Ishikawa (cell line): ENCODE data around the gene CACNA2D2.

ENCODE experiments used
- CEBPB ChIP-seq: IDR thresholded peaks from 2 replicates; pipeline ENCODE4 v1.6.1; 2012
- CREB1 ChIP-seq: IDR thresholded peaks from 2 replicates; pipeline ENCODE4 v1.6.1; 2012; ENCODE audit warnings: low read depth
- EGR1 ChIP-seq: IDR thresholded peaks from 2 replicates; pipeline ENCODE4 v1.6.1; 2012
- EP300 ChIP-seq: IDR thresholded peaks from 2 replicates; pipeline ENCODE4 v1.6.1; 2012; ENCODE audit warnings: borderline replicate concordance
- FOXM1 ChIP-seq: IDR thresholded peaks from 2 replicates; pipeline ENCODE4 v1.6.1; 2012; ENCODE audit warnings: low read depth, borderline replicate concordance
- MAX ChIP-seq: IDR thresholded peaks from 2 replicates; pipeline ENCODE4 v1.6.1; 2012
- NFIC ChIP-seq: IDR thresholded peaks from 2 replicates; pipeline ENCODE4 v1.6.1; 2012
- RAD21 ChIP-seq: IDR thresholded peaks from 2 replicates; pipeline ENCODE4 v1.6.1; 2012; ENCODE audit warnings: low read depth
- REST ChIP-seq: IDR thresholded peaks from 2 replicates; pipeline ENCODE4 v1.6.1; 2012; ENCODE audit warnings: low read depth, mild to moderate bottlenecking
- TAF1 ChIP-seq: IDR thresholded peaks from 2 replicates; pipeline ENCODE4 v1.6.1; 2012; ENCODE audit warnings: low read depth, mild to moderate bottlenecking
- TCF12 ChIP-seq: IDR thresholded peaks from 2 replicates; pipeline ENCODE4 v1.6.1; 2012; ENCODE audit warnings: low read depth
- TEAD4 ChIP-seq: IDR thresholded peaks from 2 replicates; pipeline ENCODE4 v1.6.1; 2012
- USF1 ChIP-seq: IDR thresholded peaks from 2 replicates; pipeline ENCODE4 v1.6.1; 2012
- YY1 ChIP-seq: IDR thresholded peaks from 2 replicates; pipeline ENCODE4 v1.6.1; 2012; ENCODE audit warnings: low read depth
- ZBTB7A ChIP-seq: IDR thresholded peaks from 2 replicates; pipeline ENCODE4 v1.6.1; 2012; ENCODE audit warnings: low read depth

Gene CACNA2D2

GRCh38 chr3:50533316-50533715 lies 29.9 kb upstream of the CACNA2D2 start:
- TF ChIP-seq EGR1, result no peak
- no peak for TF ChIP-seq REST
- TF ChIP-seq TEAD4, result no peak
- TF ChIP-seq RAD21, result no peak
- no peak for TF ChIP-seq CREB1
- TF ChIP-seq EP300, result no peak
- no peak for TF ChIP-seq FOXM1
- no peak for TF ChIP-seq MAX
- no peak for TF ChIP-seq USF1
- TF ChIP-seq ZBTB7A, result no peak
- TF ChIP-seq TCF12, result no peak
- no peak for TF ChIP-seq TAF1
- no peak for TF ChIP-seq NFIC
- no peak for TF ChIP-seq YY1
- TF ChIP-seq CEBPB, result no peak

GRCh38 chr3:50532062-50532705 lies 28.8 kb upstream of the CACNA2D2 start:
- TF ChIP-seq YY1, result no peak

GRCh38 chr3:50531201-50531600 lies 27.8 kb upstream of the CACNA2D2 start:
- no peak for TF ChIP-seq CREB1

GRCh38 chr3:50530001-50530970 lies 26.9 kb upstream of the CACNA2D2 start:
- TF ChIP-seq YY1, result no peak
- TF ChIP-seq TEAD4, result no peak
- TF ChIP-seq TCF12, result no peak
- TF ChIP-seq CEBPB, result no peak
- no peak for TF ChIP-seq REST
- TF ChIP-seq NFIC, result no peak
- TF ChIP-seq MAX, result no peak
- no peak for TF ChIP-seq ZBTB7A
- no peak for TF ChIP-seq CREB1
- no peak for TF ChIP-seq FOXM1
- TF ChIP-seq TAF1, result no peak
- no peak for TF ChIP-seq RAD21
- no peak for TF ChIP-seq USF1
- TF ChIP-seq EGR1, result no peak
- TF ChIP-seq EP300, result no peak

GRCh38 chr3:50525987-50526386 lies 22.6 kb upstream of the CACNA2D2 start:
- no peak for TF ChIP-seq EGR1
- no peak for TF ChIP-seq TAF1
- peak; percentile 17; the same call in 1 of the 2 replicates for TF ChIP-seq YY1
- TF ChIP-seq TEAD4, result no peak
- TF ChIP-seq RAD21, result no peak
- TF ChIP-seq EP300, result no peak
- peak; percentile 86 for TF ChIP-seq USF1
- TF ChIP-seq MAX, result peak; percentile 96
- TF ChIP-seq TCF12, result no peak
- TF ChIP-seq REST, result peak; percentile 99
- TF ChIP-seq CEBPB, result no peak
- no peak for TF ChIP-seq NFIC
- TF ChIP-seq FOXM1, result no peak
- no peak for TF ChIP-seq ZBTB7A
- no peak for TF ChIP-seq CREB1
